ENCODE data around the gene CFAP410. TPM values are rescaled to one million over a fixed set of nuclear protein-coding genes. Genes with fewer than 3 reads are reported as not detected.

The CFAP410 gene
- total RNA-seq, 2 donors from 2014 or later: 19.6 to 28.4 TPM

DNA sequence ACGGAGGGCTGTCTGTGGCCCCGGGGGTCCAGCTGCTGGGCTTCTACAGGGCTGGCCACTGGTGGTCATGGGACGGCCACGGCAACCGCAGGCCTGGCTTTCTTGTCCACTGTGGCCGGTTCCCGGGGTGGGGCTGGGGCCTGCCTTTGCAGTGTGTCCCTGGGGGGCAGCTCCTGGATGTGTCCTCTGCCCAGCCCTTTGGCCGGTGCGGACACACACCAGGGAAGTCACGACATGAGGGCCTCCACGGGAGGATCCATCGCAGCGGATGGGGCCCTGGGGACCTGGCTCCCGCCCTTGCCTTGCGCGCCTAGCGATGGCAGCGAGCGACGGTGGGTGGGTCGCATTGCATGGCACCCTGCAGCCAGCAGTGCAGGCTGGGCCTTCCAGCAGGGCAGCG lies 21.3 kb downstream of the CFAP410 start:
- Mint-ChIP-seq H3K27ac (no peak overlapping the region), H3K9me3 (no peaks in the 10 kb centered on the region), H3K4me1 (ENCODE audit: low read depth in 2 of 2) (peaks cover 0 to 3% of the 10 kb centered on the region in 2 donors), H3K4me3 (no peak overlapping the region), H3K27me3 (no peaks in the 10 kb centered on the region), H3K36me3 (no peaks in the 10 kb centered on the region)
- DNase-seq (ENCODE audit: low spot score) (no peak), ATAC-seq (no peak)

DNA sequence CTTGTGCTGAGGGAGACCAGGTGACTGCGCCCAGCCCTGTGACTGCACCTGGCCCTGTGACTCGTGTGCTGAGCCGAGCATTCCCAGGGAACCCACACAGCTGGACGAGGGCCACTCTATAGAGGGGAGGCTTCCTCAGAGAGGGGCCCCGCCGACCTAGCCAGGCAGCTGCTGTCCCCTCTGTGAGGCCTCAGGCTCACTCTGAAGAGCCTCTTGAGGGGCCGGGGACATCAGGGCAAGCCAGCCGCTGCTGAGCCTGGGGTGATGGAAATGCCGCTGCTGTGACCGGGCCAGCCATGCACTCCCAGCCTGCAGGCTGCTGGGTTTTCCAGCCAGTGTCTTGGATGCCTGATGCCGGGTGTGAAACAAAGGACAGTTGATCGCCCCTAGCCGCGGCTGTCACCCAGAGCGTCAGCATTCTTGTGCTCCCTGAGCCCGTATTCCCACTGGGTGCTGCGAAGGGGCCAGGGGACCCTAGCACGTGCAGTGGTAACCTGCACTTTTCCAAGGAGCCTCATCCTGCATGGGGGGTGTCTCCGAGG lies 21.9 kb downstream of the CFAP410 start:
- peaks cover 0 to 3% of the 10 kb centered on the region in 2 donors for H3K4me1 Mint-ChIP-seq (ENCODE audit: low read depth in 2 of 2)
- H3K9me3 Mint-ChIP-seq: no peaks in the 10 kb centered on the region
- no peak overlapping the region for H3K4me3 Mint-ChIP-seq
- no peak for ATAC-seq
- no peaks in the 10 kb centered on the region for H3K36me3 Mint-ChIP-seq
- no peaks in the 10 kb centered on the region for H3K27me3 Mint-ChIP-seq
- H3K27ac Mint-ChIP-seq: no peak overlapping the region
- no peak for DNase-seq (ENCODE audit: low spot score)

GRCh38 chr21:44316277-44316900 lies 22.8 kb downstream of the CFAP410 start:
- Mint-ChIP-seq H3K27ac (no peak overlapping the region), H3K36me3 (peaks cover under 1% of the 10 kb centered on the region)
- ATAC-seq: peak in 1 of 2 donors; percentile 4

DNA sequence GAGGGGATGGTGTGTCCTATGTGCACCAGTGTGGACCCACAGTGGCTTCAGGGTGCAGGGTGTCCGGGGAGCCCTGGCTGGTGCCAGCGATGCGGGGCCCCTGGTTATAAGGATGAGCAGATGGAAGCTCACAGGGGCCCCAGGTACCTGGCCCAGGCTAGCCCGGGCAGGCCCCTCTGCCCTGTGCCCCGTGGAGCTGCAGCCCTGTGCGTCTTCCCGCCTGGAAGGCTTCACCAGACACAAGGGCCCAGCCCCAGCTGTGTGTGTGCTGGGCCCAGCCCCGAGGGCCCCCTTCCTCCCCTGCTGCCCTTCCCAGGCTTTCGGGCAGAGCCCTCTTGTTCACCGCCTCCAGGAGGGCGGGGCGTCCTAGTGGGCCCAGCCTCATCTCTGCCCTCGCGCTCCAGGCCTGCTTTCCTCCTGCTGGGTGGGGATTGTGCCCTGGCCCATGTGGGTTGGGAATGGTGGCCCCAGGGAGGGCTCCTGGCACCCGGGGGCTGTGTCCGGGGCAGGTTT lies 23.4 kb downstream of the CFAP410 start:
- Mint-ChIP-seq H3K4me3 (no peak overlapping the region), H3K27me3 (no peaks in the 10 kb centered on the region), H3K27ac (no peak overlapping the region), H3K4me1 (ENCODE audit: low read depth in 2 of 2) (peaks cover 3 to 7% of the 10 kb centered on the region in 2 donors), H3K9me3 (no peaks in the 10 kb centered on the region), H3K36me3 (peaks cover 7% of the 10 kb centered on the region)
- ATAC-seq: no peak
- no peak for DNase-seq (ENCODE audit: low spot score)

More at GRCh38 chr21:44316277-44316900, 22.8 kb downstream of the CFAP410 start:
- no peak for DNase-seq (ENCODE audit: low spot score)
- no peaks in the 10 kb centered on the region for H3K27me3 Mint-ChIP-seq
- peaks cover 1 to 3% of the 10 kb centered on the region in 2 donors for H3K4me1 Mint-ChIP-seq (ENCODE audit: low read depth in 2 of 2)
- no peak overlapping the region for H3K4me3 Mint-ChIP-seq
- H3K9me3 Mint-ChIP-seq: no peaks in the 10 kb centered on the region

- Mint-ChIP-seq H3K27ac (no peak overlapping the region), H3K27me3 (no peaks in the 10 kb centered on the region), H3K4me1 (ENCODE audit: low read depth in 2 of 2) (peaks cover 3 to 7% of the 10 kb centered on the region in 2 donors), H3K36me3 (peaks cover 8% of the 10 kb centered on the region), H3K9me3 (no peaks in the 10 kb centered on the region), H3K4me3 (no peak overlapping the region)
- no peak for ATAC-seq
- DNase-seq (ENCODE audit: low spot score): no peak
Measured at GRCh38 chr21:44314561-44314960, 24.6 kb downstream of the CFAP410 start.

GRCh38 chr21:44314128-44314527 lies 25.1 kb downstream of the CFAP410 start:
- H3K27ac Mint-ChIP-seq: no peak overlapping the region

GRCh38 chr21:44313451-44313850 lies 25.7 kb downstream of the CFAP410 start:
- Mint-ChIP-seq H3K9me3 (no peaks in the 10 kb centered on the region), H3K4me1 (ENCODE audit: low read depth in 2 of 2) (peaks cover 3 to 7% of the 10 kb centered on the region in 2 donors), H3K36me3 (peaks cover 8% of the 10 kb centered on the region), H3K4me3 (no peak overlapping the region), H3K27me3 (no peaks in the 10 kb centered on the region), H3K27ac (no peak overlapping the region)
- DNase-seq (ENCODE audit: low spot score) (no peak), ATAC-seq (no peak)

More at GRCh38 chr21:44314128-44314527, 25.1 kb downstream of the CFAP410 start:
- Mint-ChIP-seq H3K27me3 (no peaks in the 10 kb centered on the region), H3K4me1 (ENCODE audit: low read depth in 2 of 2) (peaks cover 3 to 7% of the 10 kb centered on the region in 2 donors), H3K4me3 (no peak overlapping the region), H3K36me3 (peaks cover 8% of the 10 kb centered on the region), H3K9me3 (no peaks in the 10 kb centered on the region)
- no peak for ATAC-seq
- no peak for DNase-seq (ENCODE audit: low spot score)

GRCh38 chr21:44312716-44313115 lies 26.5 kb downstream of the CFAP410 start:
- Mint-ChIP-seq H3K4me3 (no peak overlapping the region), H3K36me3 (peaks cover 8% of the 10 kb centered on the region), H3K9me3 (no peaks in the 10 kb centered on the region), H3K27me3 (no peaks in the 10 kb centered on the region), H3K4me1 (ENCODE audit: low read depth in 2 of 2) (peaks cover 7 to 8% of the 10 kb centered on the region in 2 donors), H3K27ac (no peak overlapping the region)
- ATAC-seq (no peak), DNase-seq (ENCODE audit: low spot score) (no peak)

- H3K27me3 Mint-ChIP-seq: no peaks in the 10 kb centered on the region
- DNase-seq (ENCODE audit: low spot score) (no peak), ATAC-seq (no peak)
- H3K4me1 Mint-ChIP-seq (ENCODE audit: low read depth in 2 of 2): peaks cover 7 to 9% of the 10 kb centered on the region in 2 donors
- H3K27ac Mint-ChIP-seq: no peak overlapping the region
- no peak overlapping the region for H3K4me3 Mint-ChIP-seq
- no peaks in the 10 kb centered on the region for H3K9me3 Mint-ChIP-seq
- H3K36me3 Mint-ChIP-seq: peaks cover 8% of the 10 kb centered on the region
Measured at GRCh38 chr21:44312089-44312488, 27.1 kb downstream of the CFAP410 start.

- H3K4me1 Mint-ChIP-seq (ENCODE audit: low read depth in 2 of 2): peaks cover 7 to 9% of the 10 kb centered on the region in 2 donors
- no peaks in the 10 kb centered on the region for H3K27me3 Mint-ChIP-seq
- H3K36me3 Mint-ChIP-seq: peaks cover 8% of the 10 kb centered on the region
- no peak overlapping the region for H3K27ac Mint-ChIP-seq
- ATAC-seq (no peak), DNase-seq (ENCODE audit: low spot score) (no peak)
- H3K4me3 Mint-ChIP-seq: no peak overlapping the region
- H3K9me3 Mint-ChIP-seq: no peaks in the 10 kb centered on the region
Measured at GRCh38 chr21:44310628-44311507, 28.3 kb downstream of the CFAP410 start.

GRCh38 chr21:44306936-44307704 lies 32.1 kb downstream of the CFAP410 start:
- no peak for DNase-seq (ENCODE audit: low spot score)
- H3K4me1 Mint-ChIP-seq (ENCODE audit: low read depth in 2 of 2): peaks cover 11 to 18% of the 10 kb centered on the region in 2 donors
- no peak overlapping the region for H3K27ac Mint-ChIP-seq
- H3K4me3 Mint-ChIP-seq: no peak overlapping the region
- no peaks in the 10 kb centered on the region for H3K27me3 Mint-ChIP-seq
- ATAC-seq: no peak
- peaks cover 8% of the 10 kb centered on the region for H3K36me3 Mint-ChIP-seq
- no peaks in the 10 kb centered on the region for H3K9me3 Mint-ChIP-seq

- H3K4me1 Mint-ChIP-seq (ENCODE audit: low read depth in 2 of 2): peaks cover 4 to 20% of the 10 kb centered on the region in 2 donors
- no peaks in the 10 kb centered on the region for H3K9me3 Mint-ChIP-seq
- DNase-seq (ENCODE audit: low spot score): no peak
- no peak for ATAC-seq
- H3K4me3 Mint-ChIP-seq: no peak overlapping the region
- H3K36me3 Mint-ChIP-seq: peaks cover under 1% of the 10 kb centered on the region
- H3K27ac Mint-ChIP-seq: no peak overlapping the region
- H3K27me3 Mint-ChIP-seq: no peaks in the 10 kb centered on the region
Measured at GRCh38 chr21:44305691-44306090, 33.5 kb downstream of the CFAP410 start.

DNA sequence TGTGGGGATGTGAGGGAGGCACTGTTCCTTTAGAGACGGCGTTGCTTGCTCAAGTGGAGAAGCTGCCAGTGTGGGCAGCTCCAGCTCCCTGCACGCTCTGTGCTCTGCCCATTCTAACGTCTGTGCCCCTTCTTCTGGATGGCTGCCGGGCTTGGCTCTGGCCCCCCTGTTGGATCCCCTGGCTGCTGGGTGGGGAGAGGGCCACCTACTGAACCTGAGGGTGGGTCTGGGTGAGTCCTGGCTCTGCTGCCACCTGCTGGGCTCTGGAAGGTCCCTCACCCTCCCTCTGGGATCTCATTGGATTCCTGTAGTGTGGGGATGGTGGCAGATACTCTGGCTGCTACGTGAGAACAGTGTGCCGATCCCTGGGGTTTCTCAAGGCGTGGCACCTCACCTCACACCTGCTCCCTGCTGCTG lies 34.3 kb downstream of the CFAP410 start:
- no peaks in the 10 kb centered on the region for H3K27me3 Mint-ChIP-seq
- H3K36me3 Mint-ChIP-seq: no peaks in the 10 kb centered on the region
- no peaks in the 10 kb centered on the region for H3K9me3 Mint-ChIP-seq
- DNase-seq (ENCODE audit: low spot score) (no peak), ATAC-seq (no peak)
- peaks cover 4 to 20% of the 10 kb centered on the region in 2 donors for H3K4me1 Mint-ChIP-seq (ENCODE audit: low read depth in 2 of 2)
- H3K27ac Mint-ChIP-seq: no peak overlapping the region
- H3K4me3 Mint-ChIP-seq: no peak overlapping the region

Measured in natural killer cell treated with Interleukin-12 subunit alpha and Interleukin-12 subunit beta and Interleukin-15 and Interleukin-18, amount 100 ng/mL, for 72 hours (primary cell).